Activated effector memory CD4-positive, alpha-beta T cell treated with Interleukin-2 at 50 U/mL for 16 hours (primary cell): Measurements from ENCODE around the gene HUS1.
A peak's percentile ranks its signal among the peaks of the same experiment; 100 is the strongest.
"Not testable (repeated sequence)": the region's sequence is repeated elsewhere in the genome, so short reads cannot be mapped to it uniquely, and the experiment has no call there.

Experiments used
- DNase-seq: peaks from one replicate; pipeline ENCODE4 v3.0.0-alpha.2; 2020

HUS1 gene

GRCh38 chr7:47979145-47979831, at the start of gene HUS1:
Gene HUS1, minus strand, starts transcription at chr7:47979615. Its CDS starts 96 bp downstream, at chr7:47979519.
- peak; percentile 95 for DNase-seq

DNA sequence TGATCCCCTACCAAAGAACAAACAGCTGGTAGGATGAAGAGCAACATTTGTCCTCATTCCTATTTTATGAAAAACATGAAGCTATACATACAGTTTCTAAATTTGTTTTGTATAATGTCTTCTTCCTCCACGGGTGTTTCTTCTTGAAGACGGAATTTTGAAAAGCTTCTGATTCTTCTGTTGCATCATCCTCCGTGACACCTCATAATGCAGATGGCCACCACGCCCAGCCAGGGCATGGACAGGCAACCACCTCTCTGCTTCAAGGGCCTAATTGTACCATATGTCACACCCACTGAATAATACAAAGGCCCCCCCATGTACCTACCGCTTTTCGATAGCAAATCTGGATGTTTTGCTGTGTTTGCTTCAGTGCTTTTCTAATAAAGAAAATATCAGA, 49.5 kb upstream of the HUS1 start, which contains the start of gene SUN3:
TSS of gene SUN3 (minus strand) at position 170 of the 400 bp plus-strand sequence. CDS start at position 1, 169 bp downstream.
- no peak for DNase-seq

DNA sequence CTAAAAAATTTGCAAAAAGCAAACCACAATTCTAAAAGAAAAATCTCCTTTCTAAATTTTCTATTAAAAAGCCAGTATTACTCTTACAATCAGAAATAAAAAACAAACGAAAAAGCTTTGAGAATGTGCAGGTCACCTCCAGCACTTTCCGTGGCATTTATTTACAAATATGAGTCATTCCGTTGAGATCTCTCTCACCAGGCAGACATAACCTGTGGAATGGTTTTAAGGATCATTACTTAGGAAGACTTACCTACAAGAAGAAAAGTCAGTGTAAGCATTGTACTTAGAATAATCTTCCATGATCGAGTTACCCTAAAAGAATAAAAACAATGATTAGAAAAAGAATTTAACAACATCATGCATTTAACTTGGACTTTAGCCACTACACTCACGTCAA, 46.2 kb upstream of the HUS1 start:
- DNase-seq = no peak

GRCh38 chr7:48017674-48018073, 38.3 kb upstream of the HUS1 start:
- DNase-seq = no peak

GRCh38 chr7:48016641-48017040, 37.2 kb upstream of the HUS1 start:
- no peak for DNase-seq

DNA sequence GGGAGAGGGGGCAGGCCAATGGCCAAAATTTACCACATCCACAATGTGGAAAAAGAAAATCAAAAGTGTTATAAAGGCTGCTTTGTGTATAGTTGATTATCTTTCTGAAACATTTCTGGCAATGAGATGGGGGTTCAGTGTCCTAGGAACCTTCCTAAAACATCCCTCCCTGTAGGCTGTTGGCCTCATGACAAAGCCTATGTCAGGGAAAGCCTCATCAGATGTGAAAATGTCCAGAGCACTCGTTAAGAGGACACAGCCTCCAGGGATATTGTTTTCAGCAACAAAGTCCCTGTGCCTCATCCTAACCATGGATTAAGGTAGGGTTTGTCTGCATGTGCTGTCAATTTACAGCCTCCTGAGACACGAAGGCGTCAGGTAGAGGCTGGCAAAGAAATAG, 32.5 kb upstream of the HUS1 start:
- DNase-seq = no peak

DNA sequence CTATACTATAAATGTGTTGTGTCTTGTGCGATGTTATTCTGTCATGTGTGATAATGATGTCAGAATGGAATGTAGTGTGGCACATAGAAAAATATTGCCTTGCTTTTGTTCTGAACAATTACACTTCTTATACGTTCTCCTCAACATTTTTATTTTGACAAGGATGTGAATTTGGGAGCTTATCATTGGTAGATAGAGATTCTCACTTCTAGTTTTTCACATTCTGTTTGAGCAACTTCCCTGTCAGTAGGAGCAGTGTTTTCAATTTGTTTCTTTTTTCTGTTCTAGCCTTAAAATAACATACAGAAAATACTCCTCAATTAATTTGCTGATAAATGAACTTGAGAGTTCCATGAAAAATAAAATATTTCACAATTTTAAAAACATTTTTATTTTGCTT, 31.9 kb upstream of the HUS1 start:
- no peak for DNase-seq

GRCh38 chr7:48009954-48010353, 30.5 kb upstream of the HUS1 start:
- no peak for DNase-seq

GRCh38 chr7:48009257-48009656, 29.8 kb upstream of the HUS1 start:
- no peak for DNase-seq

GRCh38 chr7:48006866-48007265, 27.5 kb upstream of the HUS1 start:
- DNase-seq = no peak

DNA sequence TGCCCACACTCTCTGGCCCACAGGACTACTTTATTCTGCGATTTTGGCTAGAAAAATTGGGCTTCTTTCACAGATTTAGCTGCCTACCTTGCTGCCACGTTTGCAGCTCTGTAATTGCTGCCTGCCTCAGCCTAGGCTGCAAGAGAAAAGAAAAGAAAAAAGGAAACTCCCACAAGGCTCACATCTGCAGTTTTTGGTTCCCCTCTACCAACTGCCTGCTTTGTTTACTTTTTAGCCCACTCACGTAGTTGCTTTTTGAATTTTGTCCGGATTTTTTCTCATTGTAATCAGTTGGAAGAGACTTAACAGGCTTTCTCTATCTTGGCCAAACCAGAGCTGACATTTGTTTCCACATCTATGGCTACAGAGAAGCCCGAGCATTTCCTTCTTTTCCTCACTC, 25.2 kb upstream of the HUS1 start:
- DNase-seq = no peak

- no peak for DNase-seq
These were observed 24.6 kb upstream of the HUS1 start for GRCh38 chr7:48004032-48004431.

GRCh38 chr7:48000164-48000563, 20.7 kb upstream of the HUS1 start:
- DNase-seq = not testable (repeated sequence)

DNA sequence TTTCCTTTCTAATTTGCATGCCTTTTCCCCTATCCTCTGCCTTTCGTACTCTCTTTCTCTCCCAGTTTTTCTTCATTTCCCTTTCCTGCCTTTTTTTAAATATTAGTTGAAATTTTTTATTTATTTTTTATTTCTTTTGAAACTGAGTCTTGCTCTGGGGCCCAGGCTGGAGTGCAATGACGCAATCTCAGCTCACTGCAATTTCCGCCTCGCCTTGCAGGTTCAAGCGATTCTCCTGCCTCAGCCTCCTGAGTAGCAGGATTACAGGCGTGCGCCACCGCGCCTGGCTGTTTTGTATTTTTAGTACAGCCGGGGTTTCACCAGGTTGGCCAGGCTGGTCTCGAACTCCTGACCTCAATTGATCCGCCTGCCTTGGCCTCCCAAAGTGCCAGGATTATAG, 20.0 kb upstream of the HUS1 start:
- no peak for DNase-seq

- DNase-seq = no peak
These were observed 13.0 kb upstream of the HUS1 start for GRCh38 chr7:47992446-47992845.

DNA sequence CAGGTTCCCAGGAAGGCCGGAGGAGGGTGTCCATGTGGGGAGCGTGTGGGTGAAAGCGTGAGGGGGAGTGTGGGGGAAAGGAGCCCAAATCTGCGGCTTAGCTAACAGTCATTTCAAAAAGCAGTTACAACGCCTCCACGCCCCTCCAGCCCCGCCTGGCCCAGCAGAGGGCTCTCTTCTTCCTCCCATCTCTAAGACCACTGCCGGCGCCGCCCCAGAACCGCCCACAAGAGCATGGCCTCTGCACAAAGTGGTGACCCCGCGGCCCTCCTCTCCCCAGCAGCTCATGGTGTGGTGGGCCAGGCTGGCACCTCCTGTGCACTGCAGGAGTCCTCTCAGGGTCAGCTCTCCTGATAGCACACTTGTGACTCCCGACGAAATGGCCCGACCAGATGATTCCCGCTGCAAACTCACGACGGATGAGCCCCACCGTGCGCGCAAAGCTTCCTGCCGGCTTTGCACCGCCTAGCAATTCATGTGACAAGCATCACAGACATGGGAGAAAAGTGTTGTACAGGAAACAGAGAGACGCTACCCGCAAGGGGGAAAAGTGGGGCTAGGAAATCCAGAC, 12.4 kb upstream of the HUS1 start:
- DNase-seq = peak; percentile 84

DNA sequence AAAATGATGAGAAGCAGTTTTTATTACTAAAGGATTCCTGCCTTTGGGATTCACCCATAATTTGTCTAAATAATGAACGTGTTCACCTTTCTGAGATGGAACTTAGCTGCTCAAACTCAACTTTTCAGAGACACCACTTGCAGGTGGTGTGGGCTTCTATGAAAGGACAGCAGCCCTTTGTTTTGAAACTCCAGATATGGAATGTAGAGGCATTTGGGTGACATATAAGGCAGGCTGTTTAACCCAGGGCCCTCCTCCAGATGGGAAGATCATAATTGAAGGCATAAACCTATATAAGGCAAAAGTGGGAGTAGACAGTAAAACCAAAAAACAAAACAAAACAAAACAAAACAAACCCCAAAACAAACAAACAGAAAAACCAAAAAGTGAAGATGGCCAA, 11.9 kb upstream of the HUS1 start:
- no peak for DNase-seq

GRCh38 chr7:47990592-47990991, 11.2 kb upstream of the HUS1 start:
- no peak for DNase-seq

GRCh38 chr7:47989607-47990400, 10.4 kb upstream of the HUS1 start:
- not testable (repeated sequence) for DNase-seq

DNA sequence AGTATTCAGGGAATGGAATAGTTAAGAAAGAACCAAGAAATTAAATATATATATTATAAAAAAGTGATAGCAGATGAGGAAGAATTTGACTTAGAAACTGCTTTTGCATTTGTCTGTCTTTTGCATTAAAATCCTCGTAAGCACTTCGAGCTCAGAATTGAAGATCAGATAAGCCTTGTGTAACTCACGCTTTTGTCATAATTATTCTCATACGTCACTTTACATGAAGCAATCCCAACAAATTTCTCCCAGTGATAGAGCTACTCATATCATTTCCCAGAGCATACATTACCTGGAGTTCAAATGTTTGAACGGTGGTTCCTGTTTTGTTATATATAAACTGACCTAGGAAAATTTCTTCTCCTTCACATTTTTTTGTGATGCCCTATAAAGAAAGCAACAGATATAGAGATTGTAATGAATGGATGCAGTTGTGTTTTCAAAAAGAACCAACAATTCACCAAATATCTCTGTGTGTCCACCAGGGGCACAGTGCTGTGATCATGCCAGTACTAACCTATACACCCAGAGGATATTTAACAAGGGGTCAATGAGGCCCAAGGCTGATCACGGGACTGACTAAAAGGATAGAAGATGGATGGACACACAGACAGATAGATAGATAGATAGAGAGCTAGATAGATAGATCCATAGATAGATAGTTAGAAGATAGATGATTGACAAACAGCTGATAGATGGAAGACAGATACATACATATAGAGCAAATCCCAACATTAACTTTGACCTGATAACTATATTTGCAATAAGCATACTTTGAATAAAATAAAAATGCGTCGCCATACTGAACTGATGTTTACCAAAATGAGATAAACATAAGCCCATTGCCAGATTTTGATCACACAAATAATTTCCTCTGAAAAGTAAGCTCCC, 9.3 kb upstream of the HUS1 start:
- DNase-seq = no peak

DNA sequence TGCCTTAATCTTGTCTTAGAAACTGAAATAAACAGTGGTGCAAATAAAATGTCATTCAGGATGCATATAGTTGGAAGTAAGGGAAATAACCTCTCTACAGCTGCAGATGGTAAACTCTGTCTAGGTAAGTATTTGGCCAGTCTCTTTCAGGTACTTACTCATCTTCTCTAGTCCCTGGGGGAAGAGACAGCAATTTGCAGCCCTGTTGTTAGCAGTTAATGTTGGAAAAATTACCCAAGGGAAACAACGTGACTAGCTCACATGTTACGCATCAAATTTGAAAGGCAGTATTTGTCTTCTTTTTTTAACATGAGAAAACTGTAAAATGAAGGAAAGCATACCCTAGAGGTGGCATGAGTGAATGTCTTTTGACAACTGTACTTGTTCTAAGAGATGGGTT, 3.2 kb upstream of the HUS1 start:
- no peak for DNase-seq

DNA sequence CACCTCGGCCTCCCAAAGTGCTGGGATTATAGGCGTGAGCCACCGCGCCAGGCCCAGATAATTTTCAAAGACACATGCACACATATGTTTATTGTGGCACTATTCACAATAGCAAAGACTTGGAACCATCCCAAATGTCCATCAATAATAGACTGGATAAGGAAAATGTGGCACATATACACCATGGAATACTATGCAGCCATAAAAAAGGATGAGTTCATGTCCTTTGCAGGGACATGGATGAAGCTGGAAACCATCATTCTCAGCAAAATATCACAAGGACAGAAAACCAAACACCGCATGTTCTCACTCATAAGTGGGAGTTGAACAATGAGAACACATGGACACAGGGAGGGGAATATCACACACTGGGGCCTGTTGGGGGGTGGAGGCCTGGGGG, 1.2 kb upstream of the HUS1 start:
- DNase-seq = not testable (repeated sequence)

DNA sequence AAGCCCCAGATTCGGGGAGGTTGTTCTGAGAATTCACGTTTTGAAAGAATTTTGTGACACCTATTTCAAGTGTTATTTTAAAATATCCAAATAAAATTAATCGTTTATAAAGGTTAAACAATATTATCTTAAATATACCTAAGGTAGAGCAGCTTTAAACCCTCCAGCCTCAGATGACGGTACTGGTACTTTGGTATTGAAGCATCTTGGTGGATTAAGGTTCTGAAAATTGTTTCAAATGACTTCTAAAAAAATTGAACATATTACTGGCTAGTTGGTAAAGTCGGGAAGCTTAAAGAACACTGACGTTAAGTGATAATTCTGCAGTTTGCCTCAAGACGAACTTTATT, 392 bp upstream of the HUS1 start:
- no peak for DNase-seq
